Liver (tissue), 9 donors: ENCODE measurements around the gene P3H2. TPM values are rescaled to one million over a fixed set of nuclear protein-coding genes. Genes with fewer than 3 reads are reported as not detected.

Source experiments
- DNase-seq: peaks from one replicate; pipeline ENCODE4 v3.0.0-alpha.2; 2017; ENCODE audit warnings: low spot score
- H3K27ac ChIP-seq, 2 donors: one replicate each; pipeline ENCODE4 v1.7.0; 2013; ENCODE audit warnings: inconsistent platforms in 2 of 2, low read length in 2 of 2, control low read depth in 1 of 2, low read depth in 1 of 2, mild to moderate bottlenecking in 1 of 2
- H3K27me3 ChIP-seq, 4 donors: one replicate each; pipeline versions ENCODE4 v1.6.1 to v1.7.0; 2013; ENCODE audit warnings: low read length in 3 of 4, inconsistent platforms in 1 of 4, mild to moderate bottlenecking in 1 of 4, moderate library complexity in 1 of 4; ENCODE audit not compliant: control insufficient read depth in 4 of 4, insufficient read depth in 4 of 4
- H3K36me3 ChIP-seq, 4 donors: one replicate each; pipeline versions ENCODE4 v1.6.1 to v1.7.0; 2013; ENCODE audit warnings: low read length in 3 of 4, mild to moderate bottlenecking in 3 of 4, low read depth in 1 of 4, moderate library complexity in 1 of 4; ENCODE audit not compliant: control insufficient read depth in 4 of 4, insufficient read depth in 3 of 4
- H3K4me1 ChIP-seq, 4 donors: one replicate each; pipeline versions ENCODE4 v1.6.1 to v1.7.0; 2013; ENCODE audit warnings: low read length in 3 of 4, mild to moderate bottlenecking in 3 of 4, moderate library complexity in 1 of 4; ENCODE audit not compliant: control insufficient read depth in 4 of 4, insufficient read depth in 4 of 4
- H3K4me3 ChIP-seq, 3 donors: one replicate each; pipeline versions ENCODE4 v1.6.1 to v1.7.0; 2013; ENCODE audit warnings: low read length in 3 of 3, control low read depth in 1 of 3, low read depth in 1 of 3, mild to moderate bottlenecking in 1 of 3
- H3K9ac ChIP-seq, 2 donors: one replicate each; pipeline ENCODE4 v1.7.0; 2013; ENCODE audit warnings: low read length in 2 of 2, mild to moderate bottlenecking in 2 of 2, moderate library complexity in 2 of 2, control low read depth in 1 of 2, low read depth in 1 of 2
- H3K9me3 ChIP-seq, 4 donors: one replicate each; pipeline versions ENCODE4 v1.6.1 to v1.7.0; 2013; ENCODE audit warnings: low read length in 3 of 4; ENCODE audit not compliant: control insufficient read depth in 4 of 4
- EGR1 ChIP-seq, 2 donors: IDR thresholded peaks; 2 replicates each; pipeline ENCODE4 v1.6.1; 2016 to 2018; ENCODE audit warnings: antibody characterized with exemption in 2 of 2, low read depth in 2 of 2
- FOXA1 ChIP-seq: IDR thresholded peaks from 2 replicates; pipeline ENCODE4 v1.6.1; 2016; ENCODE audit warnings: antibody characterized with exemption
- FOXA2 ChIP-seq: IDR thresholded peaks from 2 replicates; pipeline ENCODE4 v1.6.1; 2016; ENCODE audit warnings: antibody characterized with exemption
- HNF4A ChIP-seq, 2 donors: conservative IDR thresholded peaks; 2 replicates each; pipeline ENCODE4 v1.6.1; 2016; ENCODE audit warnings: antibody characterized with exemption in 2 of 2, mild to moderate bottlenecking in 2 of 2
- NR2F2 ChIP-seq: IDR thresholded peaks from 2 replicates; pipeline ENCODE4 v1.6.1; 2016; ENCODE audit warnings: antibody characterized with exemption
- RAD21 ChIP-seq, 2 donors: IDR thresholded peaks; 2 replicates each; pipeline ENCODE4 v1.6.1; 2016; ENCODE audit warnings: antibody characterized with exemption in 2 of 2, mild to moderate bottlenecking in 2 of 2
- RXRA ChIP-seq, 2 donors: IDR thresholded peaks; 2 replicates each; pipeline ENCODE4 v1.6.1; 2017 to 2018; ENCODE audit warnings: antibody characterized with exemption in 2 of 2, mild to moderate bottlenecking in 1 of 2
- SP1 ChIP-seq: IDR thresholded peaks from 2 replicates; pipeline ENCODE4 v1.6.1; 2018; ENCODE audit warnings: antibody characterized with exemption, mild to moderate bottlenecking
- YY1 ChIP-seq: IDR thresholded peaks from 2 replicates; pipeline ENCODE4 v1.6.1; 2016; ENCODE audit warnings: antibody characterized with exemption, mild to moderate bottlenecking
- WGBS: extraction: QIAGEN DNeasy Blood & Tissue Kit; methylation state at CpG from one replicate; pipeline ENCODE4 v1.1.7; 2013; 5-methylcytosine and 5-hydroxymethylcytosine counted together
- polyA plus RNA-seq, 2 donors: library from polyadenylated mRNA; stranded (reverse) in 1 of 2; unstranded in 1 of 2; fragments of 200-250 nt in 1 of 2; fragments of >200 nt in 1 of 2; fragmentation: Nextera tagmentation in 1 of 2; extraction: Ambion mirVana in 1 of 2; gene quantifications; one replicate each; pipeline versions ENCODE4 v1.2.1 to v1.2.3, GENCODE V29; 2013 to 2015
- total RNA-seq, 2 donors: library from RNA; depleted of rRNA; stranded (reverse); fragments of >200 nt; gene quantifications; one replicate each; pipeline ENCODE4 v1.2.3, GENCODE V29; 2014
- TF ChIP-seq, protein P1 (sequence below): IDR thresholded peaks from 2 replicates; pipeline ENCODE4 v1.6.1; 2016; ENCODE audit warnings: antibody characterized with exemption
- TF ChIP-seq, protein P2 (sequence below): fragments of 150-350 bp; IDR thresholded peaks from 2 replicates; pipeline ENCODE4 v1.5.1; 2017; ENCODE audit warnings: improper control_type of control experiment, low read depth, low read length; ENCODE audit not compliant: missing input control
- TF ChIP-seq, protein P3 (sequence below): IDR thresholded peaks from 2 replicates; pipeline ENCODE4 v1.6.1; 2016; ENCODE audit warnings: antibody characterized with exemption
- TF ChIP-seq, protein P4 (sequence below): IDR thresholded peaks from 2 replicates; pipeline ENCODE4 v1.6.1; 2016; ENCODE audit warnings: antibody characterized with exemption, mild to moderate bottlenecking
- donor health status: healthy.
- donor health status: healthy.
- donor health status: healthy.
- donor health status: healthy.
- donor health status: healthy.

P3H2 gene
- total and polyA plus RNA-seq, 4 donors: 1.9 to 6.9 (median 4.1) TPM

DNA sequence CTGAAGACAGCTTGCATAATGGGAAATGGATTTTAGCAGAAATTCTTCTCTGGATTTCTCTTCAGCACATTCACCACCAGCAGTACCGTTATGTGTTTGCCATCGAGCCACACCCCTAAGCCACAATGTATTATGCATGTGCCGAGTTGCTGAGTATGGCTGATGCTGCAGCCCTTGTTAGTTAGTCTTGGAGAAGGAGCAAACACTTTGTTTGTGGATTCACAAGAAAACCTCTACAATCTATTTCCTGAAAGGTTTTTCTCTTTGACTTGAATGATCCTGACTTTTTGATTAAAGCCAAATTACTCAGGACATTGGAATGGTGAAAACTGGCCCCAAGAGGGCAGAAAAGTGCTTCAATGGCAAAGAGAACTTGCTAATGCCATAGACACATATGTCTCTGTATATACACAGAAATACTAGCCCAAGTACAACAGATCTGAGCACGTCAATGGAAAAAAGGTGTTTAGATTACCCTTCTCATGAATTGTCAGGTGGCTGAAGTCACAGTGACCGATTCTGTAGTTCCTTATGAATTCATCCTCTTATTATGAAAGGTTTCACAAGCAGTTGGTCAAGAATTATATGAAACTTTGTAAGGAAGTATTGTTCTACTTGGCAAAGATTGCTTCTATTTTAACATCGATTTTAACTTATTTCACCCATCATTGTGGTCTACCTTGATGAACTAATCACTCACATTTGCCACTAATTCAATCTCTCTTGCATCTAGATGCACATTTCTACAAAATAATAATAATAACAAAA lies 103.0 kb downstream of the P3H2 start:
- H3K4me3 ChIP-seq: no peak overlapping the region
- no peaks in the 10 kb centered on the region for H3K36me3 ChIP-seq
- no peak overlapping the region for H3K9ac ChIP-seq
- TF ChIP-seq, protein P1, sequence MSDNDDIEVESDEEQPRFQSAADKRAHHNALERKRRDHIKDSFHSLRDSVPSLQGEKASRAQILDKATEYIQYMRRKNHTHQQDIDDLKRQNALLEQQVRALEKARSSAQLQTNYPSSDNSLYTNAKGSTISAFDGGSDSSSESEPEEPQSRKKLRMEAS: no peak
- TF ChIP-seq, protein P2, sequence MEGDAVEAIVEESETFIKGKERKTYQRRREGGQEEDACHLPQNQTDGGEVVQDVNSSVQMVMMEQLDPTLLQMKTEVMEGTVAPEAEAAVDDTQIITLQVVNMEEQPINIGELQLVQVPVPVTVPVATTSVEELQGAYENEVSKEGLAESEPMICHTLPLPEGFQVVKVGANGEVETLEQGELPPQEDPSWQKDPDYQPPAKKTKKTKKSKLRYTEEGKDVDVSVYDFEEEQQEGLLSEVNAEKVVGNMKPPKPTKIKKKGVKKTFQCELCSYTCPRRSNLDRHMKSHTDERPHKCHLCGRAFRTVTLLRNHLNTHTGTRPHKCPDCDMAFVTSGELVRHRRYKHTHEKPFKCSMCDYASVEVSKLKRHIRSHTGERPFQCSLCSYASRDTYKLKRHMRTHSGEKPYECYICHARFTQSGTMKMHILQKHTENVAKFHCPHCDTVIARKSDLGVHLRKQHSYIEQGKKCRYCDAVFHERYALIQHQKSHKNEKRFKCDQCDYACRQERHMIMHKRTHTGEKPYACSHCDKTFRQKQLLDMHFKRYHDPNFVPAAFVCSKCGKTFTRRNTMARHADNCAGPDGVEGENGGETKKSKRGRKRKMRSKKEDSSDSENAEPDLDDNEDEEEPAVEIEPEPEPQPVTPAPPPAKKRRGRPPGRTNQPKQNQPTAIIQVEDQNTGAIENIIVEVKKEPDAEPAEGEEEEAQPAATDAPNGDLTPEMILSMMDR: peak; percentile 15
- peak; percentile 71 to 74 for TF ChIP-seq RAD21 (IDR thresholded peaks at IDR 0.05)
- no peak for DNase-seq
- H3K4me1 ChIP-seq: no peaks in the 10 kb centered on the region
- H3K27ac ChIP-seq: no peak overlapping the region
- H3K9me3 ChIP-seq: no peaks in the 10 kb centered on the region
- WGBS: 54% methylated on average over 6 of the region's 6 CpGs
- H3K27me3 ChIP-seq: no peaks in the 10 kb centered on the region

DNA sequence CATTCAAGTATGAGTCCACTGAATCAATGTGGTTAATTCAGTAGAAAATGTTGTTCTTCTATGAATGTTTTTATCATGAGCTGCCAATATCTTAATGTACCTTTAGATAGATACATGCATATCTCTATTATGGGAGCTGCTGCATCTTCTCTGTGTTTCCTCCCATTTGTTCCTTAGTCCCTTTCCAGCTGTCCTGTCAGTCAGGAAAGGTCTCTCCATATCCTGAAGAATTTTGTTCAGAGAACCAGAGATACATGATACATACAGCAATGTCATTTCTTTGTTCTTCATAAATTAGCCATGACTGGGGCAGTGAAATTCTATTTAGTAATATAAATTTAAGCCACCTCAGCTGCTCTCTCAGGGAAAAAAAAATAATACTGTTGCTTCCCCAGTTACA lies 103.7 kb downstream of the P3H2 start:
- H3K4me3 ChIP-seq: no peak overlapping the region
- TF ChIP-seq RAD21 (IDR thresholded peaks at IDR 0.05): no peak
- TF ChIP-seq, protein P2: no peak
- no peak for TF ChIP-seq SP1
- no peak for TF ChIP-seq YY1
- TF ChIP-seq FOXA2: no peak
- TF ChIP-seq, protein P3, sequence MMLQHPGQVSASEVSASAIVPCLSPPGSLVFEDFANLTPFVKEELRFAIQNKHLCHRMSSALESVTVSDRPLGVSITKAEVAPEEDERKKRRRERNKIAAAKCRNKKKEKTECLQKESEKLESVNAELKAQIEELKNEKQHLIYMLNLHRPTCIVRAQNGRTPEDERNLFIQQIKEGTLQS: no peak
- no peak for TF ChIP-seq RXRA (IDR thresholded peaks at IDR 0.05)
- no peak for TF ChIP-seq NR2F2
- TF ChIP-seq, protein P1: no peak
- no peak for TF ChIP-seq HNF4A (conservative IDR thresholded peaks at IDR 0.05)
- TF ChIP-seq FOXA1: no peak
- no peaks in the 10 kb centered on the region for H3K36me3 ChIP-seq
- no peaks in the 10 kb centered on the region for H3K4me1 ChIP-seq
- no peak overlapping the region for H3K27ac ChIP-seq
- no peaks in the 10 kb centered on the region for H3K9me3 ChIP-seq
- no peak for DNase-seq
- H3K27me3 ChIP-seq: no peaks in the 10 kb centered on the region
- H3K9ac ChIP-seq: no peak overlapping the region

DNA sequence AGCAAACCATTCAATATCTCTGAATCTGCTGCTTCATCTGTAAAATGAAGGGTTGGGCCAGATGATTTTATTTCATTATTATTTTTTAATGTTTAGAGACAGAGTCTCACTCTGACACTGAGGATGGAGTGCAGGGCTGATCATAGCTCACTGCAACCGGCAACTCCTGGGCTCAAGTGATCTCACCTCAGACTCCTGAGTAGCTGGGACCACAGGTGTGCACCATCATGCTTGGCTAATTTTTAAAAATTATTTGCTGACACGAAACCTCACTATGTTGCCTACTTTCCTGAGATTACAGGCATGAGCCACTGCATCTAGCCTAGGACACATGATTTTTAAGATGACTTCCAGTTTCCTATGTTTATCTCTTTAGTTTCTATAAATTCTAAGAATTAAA lies 105.8 kb downstream of the P3H2 start:
- no peak overlapping the region for H3K9ac ChIP-seq
- H3K4me3 ChIP-seq: no peak overlapping the region
- H3K36me3 ChIP-seq: no peaks in the 10 kb centered on the region
- no peak overlapping the region for H3K27ac ChIP-seq
- H3K27me3 ChIP-seq: no peaks in the 10 kb centered on the region
- H3K4me1 ChIP-seq: no peaks in the 10 kb centered on the region
- no peak for DNase-seq
- WGBS: 75% methylated on average over 2 of the region's 2 CpGs
- no peaks in the 10 kb centered on the region for H3K9me3 ChIP-seq
- TF ChIP-seq, protein P4, sequence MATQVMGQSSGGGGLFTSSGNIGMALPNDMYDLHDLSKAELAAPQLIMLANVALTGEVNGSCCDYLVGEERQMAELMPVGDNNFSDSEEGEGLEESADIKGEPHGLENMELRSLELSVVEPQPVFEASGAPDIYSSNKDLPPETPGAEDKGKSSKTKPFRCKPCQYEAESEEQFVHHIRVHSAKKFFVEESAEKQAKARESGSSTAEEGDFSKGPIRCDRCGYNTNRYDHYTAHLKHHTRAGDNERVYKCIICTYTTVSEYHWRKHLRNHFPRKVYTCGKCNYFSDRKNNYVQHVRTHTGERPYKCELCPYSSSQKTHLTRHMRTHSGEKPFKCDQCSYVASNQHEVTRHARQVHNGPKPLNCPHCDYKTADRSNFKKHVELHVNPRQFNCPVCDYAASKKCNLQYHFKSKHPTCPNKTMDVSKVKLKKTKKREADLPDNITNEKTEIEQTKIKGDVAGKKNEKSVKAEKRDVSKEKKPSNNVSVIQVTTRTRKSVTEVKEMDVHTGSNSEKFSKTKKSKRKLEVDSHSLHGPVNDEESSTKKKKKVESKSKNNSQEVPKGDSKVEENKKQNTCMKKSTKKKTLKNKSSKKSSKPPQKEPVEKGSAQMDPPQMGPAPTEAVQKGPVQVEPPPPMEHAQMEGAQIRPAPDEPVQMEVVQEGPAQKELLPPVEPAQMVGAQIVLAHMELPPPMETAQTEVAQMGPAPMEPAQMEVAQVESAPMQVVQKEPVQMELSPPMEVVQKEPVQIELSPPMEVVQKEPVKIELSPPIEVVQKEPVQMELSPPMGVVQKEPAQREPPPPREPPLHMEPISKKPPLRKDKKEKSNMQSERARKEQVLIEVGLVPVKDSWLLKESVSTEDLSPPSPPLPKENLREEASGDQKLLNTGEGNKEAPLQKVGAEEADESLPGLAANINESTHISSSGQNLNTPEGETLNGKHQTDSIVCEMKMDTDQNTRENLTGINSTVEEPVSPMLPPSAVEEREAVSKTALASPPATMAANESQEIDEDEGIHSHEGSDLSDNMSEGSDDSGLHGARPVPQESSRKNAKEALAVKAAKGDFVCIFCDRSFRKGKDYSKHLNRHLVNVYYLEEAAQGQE: no peak
- TF ChIP-seq YY1: no peak
- TF ChIP-seq FOXA1: no peak
- TF ChIP-seq, protein P1: no peak
- TF ChIP-seq, protein P2: no peak
- no peak for TF ChIP-seq EGR1 (IDR thresholded peaks at IDR 0.05; ENCODE audit: low read depth in 2 of 2)
- no peak for TF ChIP-seq RXRA (IDR thresholded peaks at IDR 0.05)
- TF ChIP-seq, protein P3: no peak
